RPMI8226 (cell line): ENCODE results near the gene JCAD.
"Not testable (repeated sequence)": the region's sequence is repeated elsewhere in the genome, so short reads cannot be mapped to it uniquely, and the experiment has no call there.

ENCODE experiments used
- DNase-seq: peaks from one replicate; pipeline ENCODE4 v3.0.0-alpha.2; 2015

JCAD gene

DNA sequence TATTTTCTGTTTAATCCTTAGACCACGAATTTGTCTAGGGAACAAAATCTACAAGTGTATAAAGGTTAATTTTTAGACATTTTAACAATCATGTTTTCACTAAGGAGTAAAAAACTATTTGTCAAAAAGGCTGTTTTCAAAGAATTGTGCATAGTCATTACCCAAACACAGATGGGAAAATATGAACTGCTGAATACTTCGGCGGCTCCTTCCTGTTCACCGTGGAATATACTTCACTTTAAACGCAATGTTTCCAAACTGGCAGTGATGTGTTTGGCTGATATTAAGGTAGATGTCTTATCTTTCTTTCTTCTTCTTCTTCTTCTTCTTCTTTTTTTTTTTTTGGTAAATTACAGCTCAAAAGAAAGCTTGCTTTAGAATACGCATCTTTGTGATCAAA, 41.4 kb downstream of the JCAD start:
- DNase-seq, result no peak

DNA sequence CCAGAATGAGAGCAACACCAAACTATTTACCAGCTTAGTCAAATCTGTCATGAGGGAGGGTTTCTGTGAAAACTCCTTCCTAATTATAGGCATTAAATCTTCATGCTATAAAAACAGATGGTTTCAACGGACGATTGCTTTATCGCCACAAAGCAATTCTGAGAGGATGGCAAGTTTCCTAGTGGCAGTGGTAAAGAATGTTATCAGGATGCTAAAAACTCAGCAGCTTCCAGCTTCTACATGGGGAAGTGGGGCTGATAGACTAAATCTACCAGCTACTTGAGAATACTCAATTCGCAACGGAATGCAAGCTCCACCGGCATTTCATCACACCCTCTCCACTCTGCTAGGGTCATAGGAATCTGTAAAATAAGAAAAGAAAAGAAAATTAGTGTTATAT, 41.8 kb downstream of the JCAD start:
- no peak for DNase-seq

DNA sequence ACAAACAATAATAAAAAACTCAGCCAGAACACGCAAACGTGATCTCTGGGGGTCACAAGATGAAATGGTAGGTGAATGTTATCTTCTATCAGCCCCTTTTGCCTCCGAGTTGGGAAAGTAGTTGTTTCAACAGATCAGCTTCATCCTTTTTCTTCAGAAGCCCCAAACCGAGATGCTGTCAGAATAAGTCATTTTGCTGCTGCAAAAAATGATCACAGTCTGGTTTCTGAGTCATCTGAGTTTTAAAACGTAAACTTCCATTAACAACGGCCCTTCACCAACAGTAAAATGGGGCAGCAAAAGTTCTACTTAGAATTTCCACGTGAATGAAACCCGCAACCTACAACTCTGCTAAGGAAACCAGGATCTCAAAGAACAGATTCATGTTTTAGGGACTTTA, 44.9 kb downstream of the JCAD start:
- no peak for DNase-seq

DNA sequence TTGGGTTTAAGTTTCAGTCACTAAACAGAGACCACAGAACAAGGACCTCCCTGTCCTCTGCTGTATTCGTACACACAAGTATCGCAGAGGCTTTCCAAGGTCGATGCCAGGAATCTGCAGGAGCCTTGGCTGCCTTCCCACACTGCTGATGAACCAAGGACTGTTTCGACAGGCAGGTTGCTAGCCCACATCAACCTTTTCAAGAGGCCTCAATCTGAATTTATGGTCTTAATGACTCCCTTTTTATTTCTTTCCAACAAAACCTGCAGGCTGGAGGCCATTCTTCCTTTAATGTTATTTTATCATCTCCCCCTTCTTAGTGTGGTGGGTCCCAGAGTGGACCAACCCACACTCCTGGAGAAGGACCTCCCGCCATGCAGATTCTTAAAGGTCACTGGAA, 45.6 kb downstream of the JCAD start:
- DNase-seq, result no peak

GRCh38 chr10:30011956-30012647, 47.3 kb downstream of the JCAD start:
- no peak for DNase-seq

GRCh38 chr10:30011396-30011795, 48.0 kb downstream of the JCAD start:
- no peak for DNase-seq

- no peak for DNase-seq
Measured at GRCh38 chr10:30007406-30007805, 52.0 kb downstream of the JCAD start.

DNA sequence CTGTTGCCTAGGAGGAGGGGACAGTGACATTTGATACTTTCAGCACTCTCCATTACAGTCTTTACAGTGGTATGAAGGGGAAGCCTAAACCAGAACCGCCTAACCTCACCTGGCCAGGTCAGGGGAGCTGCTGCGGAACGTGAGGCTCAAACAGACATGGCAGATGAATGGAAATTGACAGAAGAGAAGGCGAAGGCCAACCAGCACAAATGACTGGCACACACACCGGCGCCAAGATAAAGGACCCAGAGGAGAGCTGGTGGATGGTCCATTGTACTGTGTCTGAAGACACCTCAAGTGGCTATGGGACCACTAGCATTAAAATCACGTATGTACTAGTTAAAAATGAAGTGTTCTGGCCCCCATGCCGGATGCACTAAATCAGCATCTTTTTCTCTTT, 53.0 kb downstream of the JCAD start:
- DNase-seq, result no peak

GRCh38 chr10:30005116-30005515, 54.3 kb downstream of the JCAD start:
- DNase-seq, result not testable (repeated sequence)

DNA sequence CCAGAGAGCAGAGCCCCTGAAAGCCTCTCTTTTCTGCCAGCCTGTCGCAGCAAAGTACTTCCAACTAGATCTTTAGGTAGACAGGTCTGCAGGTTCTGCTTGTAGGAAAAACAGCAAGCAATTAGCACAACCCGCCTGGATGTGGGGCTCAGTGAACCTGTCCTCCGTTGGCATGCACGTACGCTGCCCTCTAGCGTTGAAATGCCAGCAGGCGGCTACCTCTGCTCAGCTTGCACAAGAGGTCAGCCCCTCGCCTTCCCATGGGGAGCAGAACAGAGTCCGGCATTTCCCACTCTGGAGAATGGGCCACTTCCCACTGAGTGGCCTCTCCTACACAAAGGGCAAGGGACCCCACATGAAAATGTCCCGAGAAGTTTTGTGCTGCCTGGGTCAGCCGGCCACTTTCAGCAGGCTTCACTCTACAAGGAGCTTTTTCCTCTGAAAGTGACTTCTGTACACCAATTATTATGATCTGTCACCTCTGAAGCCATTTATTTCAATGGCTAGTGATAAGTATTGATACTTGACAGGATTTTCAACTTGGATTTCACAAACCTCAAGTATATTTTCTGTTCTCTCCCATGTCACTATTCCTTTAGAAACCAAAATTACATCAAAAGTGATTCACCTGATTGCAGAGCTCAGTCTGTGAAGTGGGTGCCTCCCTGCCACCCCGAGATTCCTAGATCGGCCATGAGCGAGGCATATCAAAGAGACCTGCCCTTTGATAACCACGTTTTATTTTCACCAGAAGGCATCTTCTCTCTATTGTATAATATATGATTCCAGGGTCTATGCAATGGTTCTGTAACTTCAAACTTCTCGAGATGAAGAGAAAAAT, 56.7 kb downstream of the JCAD start:
- DNase-seq, result peak; percentile 68

GRCh38 chr10:30000802-30001571, 58.4 kb downstream of the JCAD start:
- no peak for DNase-seq

GRCh38 chr10:29998142-29998808, 61.1 kb downstream of the JCAD start:
- DNase-seq, result peak; percentile 76

GRCh38 chr10:29994811-29995210, 64.6 kb downstream of the JCAD start:
- DNase-seq, result no peak

DNA sequence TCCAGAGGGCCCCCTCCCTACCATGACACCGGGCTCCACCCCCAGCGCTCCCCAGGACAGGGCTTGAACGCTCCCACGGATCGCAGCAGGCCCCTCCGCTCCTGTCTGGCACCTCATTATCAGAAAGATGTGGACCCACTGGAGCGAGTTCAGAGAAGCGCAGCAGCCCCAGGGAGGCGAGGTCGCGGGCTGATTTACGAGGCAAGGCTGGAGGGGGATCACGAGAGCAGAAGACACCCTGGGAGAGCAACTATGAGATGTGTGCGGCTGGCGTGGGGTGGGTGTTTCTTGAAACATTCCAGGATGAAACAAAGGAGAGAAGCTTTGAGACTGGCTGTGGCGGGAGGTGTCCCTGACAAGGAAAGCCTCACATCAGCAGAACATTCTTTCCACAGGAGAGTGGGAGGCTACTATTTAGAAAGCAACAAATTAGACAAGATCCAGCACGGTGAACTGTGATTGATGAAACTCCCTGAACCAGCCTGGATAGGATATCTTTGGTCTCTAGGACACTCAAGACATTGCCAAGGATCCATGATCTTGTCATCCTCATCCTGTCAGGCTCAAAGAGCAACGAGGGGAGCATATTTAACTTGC, 66.0 kb downstream of the JCAD start:
- no peak for DNase-seq

GRCh38 chr10:29992914-29993313, 66.5 kb downstream of the JCAD start:
- no peak for DNase-seq

DNA sequence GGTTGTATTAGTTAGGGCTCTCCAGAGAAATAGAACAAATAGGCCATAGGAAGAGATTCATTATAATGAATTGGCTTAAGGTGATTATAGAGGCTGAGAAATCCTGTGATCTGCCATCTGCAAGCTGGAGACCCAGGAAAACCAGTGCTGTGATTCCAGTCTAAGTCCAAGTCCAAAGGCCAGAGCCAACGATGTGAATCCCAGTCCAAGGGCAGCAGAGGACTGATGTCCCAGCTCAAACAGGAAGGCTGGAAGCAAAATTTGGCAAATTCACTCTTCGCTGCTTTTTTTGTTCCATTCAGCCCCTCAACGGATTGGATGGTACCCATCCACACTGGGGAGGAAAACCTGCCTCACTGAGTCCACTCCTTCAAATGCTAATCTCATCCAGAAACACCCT, 68.0 kb downstream of the JCAD start:
- no peak for DNase-seq

- no peak for DNase-seq
Measured at GRCh38 chr10:29987471-29987870, 71.9 kb downstream of the JCAD start.

DNA sequence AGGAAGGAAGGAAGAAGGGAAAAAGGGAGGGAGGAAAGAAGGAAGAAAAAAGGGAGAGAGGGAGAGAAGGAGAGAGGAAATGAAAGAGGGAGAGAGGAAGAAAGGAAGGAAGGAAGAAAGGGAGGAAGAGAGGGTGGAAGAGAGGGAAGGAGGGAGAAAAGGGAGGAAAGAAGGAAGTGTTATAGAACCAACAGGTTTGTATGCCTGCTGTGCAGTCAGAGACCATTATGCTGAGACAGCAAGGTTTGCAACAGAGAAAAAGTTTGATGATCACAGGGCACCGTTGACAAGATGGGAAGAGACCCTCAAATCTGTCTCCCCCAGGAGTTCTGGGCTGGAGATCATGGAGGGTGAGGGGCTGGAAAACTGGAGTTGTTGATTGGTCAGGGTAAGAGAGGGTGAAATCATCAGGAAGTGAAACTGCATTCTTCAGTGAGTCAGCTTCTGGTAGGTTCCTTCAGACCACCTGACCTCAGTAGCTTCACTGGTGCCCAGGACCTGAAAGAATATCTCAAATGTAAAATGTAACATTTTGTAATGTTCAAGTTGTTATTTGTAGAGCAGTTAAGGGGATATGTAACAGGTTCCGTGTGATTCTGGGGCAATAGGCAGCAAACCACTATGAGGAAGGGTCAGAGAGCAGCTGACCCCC, 76.3 kb downstream of the JCAD start:
- DNase-seq, result no peak

- DNase-seq, result no peak
Measured at GRCh38 chr10:29981510-29981909, 77.9 kb downstream of the JCAD start.

GRCh38 chr10:29980084-29980483, 79.3 kb downstream of the JCAD start:
- no peak for DNase-seq

- DNase-seq, result not testable (repeated sequence)
Measured at GRCh38 chr10:29979421-29979779, 80.0 kb downstream of the JCAD start.

GRCh38 chr10:29977171-29977570, 82.2 kb downstream of the JCAD start:
- DNase-seq, result no peak
